Cardiac fibroblast (primary cell): ENCODE measurements around the gene NWD2.

Source experiments
- DNase-seq, 2 donors: peaks; one replicate each; pipeline versions ENCODE4 v3.0.0 to v3.0.0-alpha.2; 2010; ENCODE audit warnings: low read depth in 2 of 2
- H3K4me3 ChIP-seq, 2 donors: replicated peaks in 1 of 2; 1 replicate in 1 of 2; 2 replicates in 1 of 2; pipeline ENCODE4 v1.5.1; 2011; ENCODE audit warnings: low read depth in 2 of 2, low read length in 2 of 2, mild to moderate bottlenecking in 2 of 2, moderate library complexity in 1 of 2
- TF ChIP-seq, protein P1 (sequence below): IDR thresholded peaks from one replicate; pipeline ENCODE4 v1.5.1; 2011; ENCODE audit warnings: low read depth, mild to moderate bottlenecking, low read length, inconsistent platforms

The NWD2 gene

DNA sequence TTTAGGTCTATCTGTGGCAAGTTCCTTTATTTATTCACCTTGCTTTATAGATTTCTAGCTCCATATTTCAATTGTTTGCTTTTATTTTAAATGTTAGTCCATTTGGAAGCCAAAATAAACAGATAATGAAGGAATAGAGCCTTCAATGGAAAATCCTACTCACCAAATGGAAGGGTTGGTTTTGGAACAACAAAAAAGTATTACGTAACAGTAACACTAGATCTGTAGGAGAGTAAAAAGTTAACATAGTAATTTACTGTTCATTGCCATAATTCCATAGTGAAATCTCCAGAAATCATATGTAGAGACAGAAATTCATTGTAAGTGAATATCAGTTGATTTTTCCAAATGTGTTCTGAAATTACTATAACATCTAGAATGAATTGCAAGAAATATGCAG is 34.6 kb downstream of the NWD2 start:
- TF ChIP-seq, protein P1, sequence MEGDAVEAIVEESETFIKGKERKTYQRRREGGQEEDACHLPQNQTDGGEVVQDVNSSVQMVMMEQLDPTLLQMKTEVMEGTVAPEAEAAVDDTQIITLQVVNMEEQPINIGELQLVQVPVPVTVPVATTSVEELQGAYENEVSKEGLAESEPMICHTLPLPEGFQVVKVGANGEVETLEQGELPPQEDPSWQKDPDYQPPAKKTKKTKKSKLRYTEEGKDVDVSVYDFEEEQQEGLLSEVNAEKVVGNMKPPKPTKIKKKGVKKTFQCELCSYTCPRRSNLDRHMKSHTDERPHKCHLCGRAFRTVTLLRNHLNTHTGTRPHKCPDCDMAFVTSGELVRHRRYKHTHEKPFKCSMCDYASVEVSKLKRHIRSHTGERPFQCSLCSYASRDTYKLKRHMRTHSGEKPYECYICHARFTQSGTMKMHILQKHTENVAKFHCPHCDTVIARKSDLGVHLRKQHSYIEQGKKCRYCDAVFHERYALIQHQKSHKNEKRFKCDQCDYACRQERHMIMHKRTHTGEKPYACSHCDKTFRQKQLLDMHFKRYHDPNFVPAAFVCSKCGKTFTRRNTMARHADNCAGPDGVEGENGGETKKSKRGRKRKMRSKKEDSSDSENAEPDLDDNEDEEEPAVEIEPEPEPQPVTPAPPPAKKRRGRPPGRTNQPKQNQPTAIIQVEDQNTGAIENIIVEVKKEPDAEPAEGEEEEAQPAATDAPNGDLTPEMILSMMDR = no peak
- H3K4me3 ChIP-seq = no peak overlapping the region
- DNase-seq = no peak

GRCh38 chr4:37279894-37280592 is 35.5 kb downstream of the NWD2 start:
- no peak overlapping the region for H3K4me3 ChIP-seq
- TF ChIP-seq, protein P1 = no peak
- DNase-seq = no peak

GRCh38 chr4:37299468-37299867 is 54.9 kb downstream of the NWD2 start:
- TF ChIP-seq, protein P1 = no peak
- H3K4me3 ChIP-seq = no peak overlapping the region
- no peak for DNase-seq

- no peak for DNase-seq
- TF ChIP-seq, protein P1 = no peak
- H3K4me3 ChIP-seq = no peak overlapping the region
Measured at GRCh38 chr4:37304612-37305011, 60.1 kb downstream of the NWD2 start.

GRCh38 chr4:37305984-37306383 is 61.4 kb downstream of the NWD2 start:
- TF ChIP-seq, protein P1 = no peak
- no peak for DNase-seq

GRCh38 chr4:37317104-37317643 is 72.6 kb downstream of the NWD2 start:
- H3K4me3 ChIP-seq = no peak overlapping the region
- no peak for DNase-seq
- TF ChIP-seq, protein P1 = no peak

More at GRCh38 chr4:37305984-37306383, 61.4 kb downstream of the NWD2 start:
- no peak overlapping the region for H3K4me3 ChIP-seq
